ENCODE data around the gene ZBTB12. TPM values are rescaled to one million over a fixed set of nuclear protein-coding genes. Genes with fewer than 3 reads are reported as not detected.

The ZBTB12 gene
- total and polyA plus RNA-seq, 2 of the 13 experiments (the other 11 are each of a cell fraction or from before 2014, with no cell fraction given), result 4.8 to 6.0 TPM

DNA sequence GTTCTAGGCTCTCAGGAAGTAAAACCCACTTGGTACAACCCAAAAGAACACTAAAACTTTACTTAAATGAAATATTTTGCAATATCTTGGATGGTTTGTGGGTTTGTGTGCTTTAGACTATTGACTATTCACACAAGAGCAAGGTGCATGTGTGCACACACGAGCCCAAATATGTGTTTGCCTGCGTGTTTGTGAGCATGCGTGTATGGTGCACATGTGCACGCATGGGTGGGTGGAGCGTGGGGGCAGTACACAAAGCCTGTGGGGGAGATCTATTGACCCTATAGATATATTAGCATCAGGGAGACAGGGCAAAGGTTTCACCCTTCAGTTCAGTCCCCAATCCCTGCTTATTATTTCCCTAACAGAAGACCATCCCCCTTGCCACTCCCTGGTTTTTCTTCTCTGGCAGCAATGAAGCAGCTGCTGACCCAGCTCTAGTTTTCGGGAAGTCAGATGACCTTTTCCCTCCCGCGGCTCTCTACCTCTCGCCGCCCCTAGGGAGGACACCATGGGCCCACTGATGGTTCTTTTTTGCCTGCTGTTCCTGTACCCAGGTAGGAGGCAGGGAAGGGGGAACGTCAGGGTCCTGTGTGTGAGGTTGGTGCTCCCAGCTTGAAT is 25.5 kb upstream of the ZBTB12 start, which contains the start of gene C2 (continued):
- TF ChIP-seq ZNF607 (CRISPR knock-in tag; IDR thresholded peaks at IDR 0.05; ENCODE audit: borderline replicate concordance) (peak; percentile 64; the same call in 1 of the 2 replicates), ZNF614 (CRISPR knock-in tag; IDR thresholded peaks at IDR 0.05; ENCODE audit: borderline replicate concordance) (peak; percentile 78), MAFF (IDR thresholded peaks at IDR 0.05; ENCODE audit: low read depth, low read length) (no peak), FOXO1 (CRISPR knock-in tag; IDR thresholded peaks at IDR 0.05) (peak; percentile 95), EZH2 (conservative IDR thresholded peaks at IDR 0.05; ENCODE audit: low read depth, low read length) (no peak), ELF3 (CRISPR knock-in tag; IDR thresholded peaks at IDR 0.05) (peak; percentile 90)
- TF ChIP-seq, protein P1, sequence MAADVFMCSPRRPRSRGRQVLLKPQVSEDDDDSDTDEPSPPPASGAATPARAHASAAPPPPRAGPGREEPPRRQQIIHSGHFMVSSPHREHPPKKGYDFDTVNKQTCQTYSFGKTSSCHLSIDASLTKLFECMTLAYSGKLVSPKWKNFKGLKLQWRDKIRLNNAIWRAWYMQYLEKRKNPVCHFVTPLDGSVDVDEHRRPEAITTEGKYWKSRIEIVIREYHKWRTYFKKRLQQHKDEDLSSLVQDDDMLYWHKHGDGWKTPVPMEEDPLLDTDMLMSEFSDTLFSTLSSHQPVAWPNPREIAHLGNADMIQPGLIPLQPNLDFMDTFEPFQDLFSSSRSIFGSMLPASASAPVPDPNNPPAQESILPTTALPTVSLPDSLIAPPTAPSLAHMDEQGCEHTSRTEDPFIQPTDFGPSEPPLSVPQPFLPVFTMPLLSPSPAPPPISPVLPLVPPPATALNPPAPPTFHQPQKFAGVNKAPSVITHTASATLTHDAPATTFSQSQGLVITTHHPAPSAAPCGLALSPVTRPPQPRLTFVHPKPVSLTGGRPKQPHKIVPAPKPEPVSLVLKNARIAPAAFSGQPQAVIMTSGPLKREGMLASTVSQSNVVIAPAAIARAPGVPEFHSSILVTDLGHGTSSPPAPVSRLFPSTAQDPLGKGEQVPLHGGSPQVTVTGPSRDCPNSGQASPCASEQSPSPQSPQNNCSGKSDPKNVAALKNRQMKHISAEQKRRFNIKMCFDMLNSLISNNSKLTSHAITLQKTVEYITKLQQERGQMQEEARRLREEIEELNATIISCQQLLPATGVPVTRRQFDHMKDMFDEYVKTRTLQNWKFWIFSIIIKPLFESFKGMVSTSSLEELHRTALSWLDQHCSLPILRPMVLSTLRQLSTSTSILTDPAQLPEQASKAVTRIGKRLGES (CRISPR knock-in tag; IDR thresholded peaks at IDR 0.05; ENCODE audit: borderline replicate concordance), result peak; percentile 34; the same call in 1 of the 2 replicates
- TF ChIP-seq, protein P2, sequence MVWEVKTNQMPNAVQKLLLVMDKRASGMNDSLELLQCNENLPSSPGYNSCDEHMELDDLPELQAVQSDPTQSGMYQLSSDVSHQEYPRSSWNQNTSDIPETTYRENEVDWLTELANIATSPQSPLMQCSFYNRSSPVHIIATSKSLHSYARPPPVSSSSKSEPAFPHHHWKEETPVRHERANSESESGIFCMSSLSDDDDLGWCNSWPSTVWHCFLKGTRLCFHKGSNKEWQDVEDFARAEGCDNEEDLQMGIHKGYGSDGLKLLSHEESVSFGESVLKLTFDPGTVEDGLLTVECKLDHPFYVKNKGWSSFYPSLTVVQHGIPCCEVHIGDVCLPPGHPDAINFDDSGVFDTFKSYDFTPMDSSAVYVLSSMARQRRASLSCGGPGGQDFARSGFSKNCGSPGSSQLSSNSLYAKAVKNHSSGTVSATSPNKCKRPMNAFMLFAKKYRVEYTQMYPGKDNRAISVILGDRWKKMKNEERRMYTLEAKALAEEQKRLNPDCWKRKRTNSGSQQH (CRISPR knock-in tag; IDR thresholded peaks at IDR 0.05; ENCODE audit: low read depth), result peak; percentile 93; the same call in 1 of the 2 replicates

All from HepG2 (cell line).